ENCODE data around the gene OXSR1.

DNA sequence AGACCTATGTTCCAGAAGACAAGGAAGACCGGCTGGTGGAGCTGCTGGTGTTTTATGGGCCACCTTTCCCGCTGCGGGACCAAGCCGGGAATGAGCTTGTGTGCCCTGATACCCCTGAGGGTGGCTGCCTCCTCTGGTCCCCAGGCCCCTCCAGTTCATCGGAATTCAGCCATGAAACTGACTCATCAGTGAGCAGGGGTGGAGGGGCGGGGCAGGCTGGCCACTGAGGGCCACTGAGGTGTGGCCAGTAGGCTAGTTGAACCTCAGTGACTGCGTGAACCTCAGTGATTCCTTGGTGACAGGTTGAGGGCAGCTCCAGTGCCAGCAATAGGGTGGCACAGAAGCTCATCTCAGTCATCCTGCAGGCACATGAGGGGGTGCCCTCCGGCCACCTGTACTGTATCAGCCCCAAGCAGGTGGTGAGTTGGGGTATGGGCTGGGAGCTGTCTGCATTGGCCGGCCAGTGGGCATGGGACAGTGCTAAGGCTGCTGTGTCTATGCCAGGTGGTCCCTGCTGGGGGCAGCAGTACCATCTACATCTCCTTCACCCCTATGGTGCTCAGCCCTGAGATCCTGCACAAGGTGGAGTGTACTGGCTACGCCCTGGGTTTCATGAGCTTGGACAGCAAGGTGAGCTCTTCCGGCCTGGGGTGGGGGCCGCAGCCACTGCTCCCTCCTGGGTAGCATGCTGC, 48.7 kb upstream of the OXSR1 start:
- no peak for TF ChIP-seq POLR2A (IDR thresholded peaks at IDR 0.05)
- TF ChIP-seq EP300 (IDR thresholded peaks at IDR 0.05), result no peak

Measured in ovary (tissue), 1 donor.